Glutamatergic neuron (in vitro differentiated cells): ENCODE data around the gene CACFD1. TPM values are rescaled to one million over a fixed set of nuclear protein-coding genes. Genes with fewer than 3 reads are reported as not detected.

Source experiments
- DNase-seq: peaks from one replicate; pipeline ENCODE4 v3.0.0; 2022
- H3K27ac Mint-ChIP-seq: one replicate; pipeline ENCODE4 v1.8.0; 2020; ENCODE audit warnings: mild to moderate bottlenecking, mixed read lengths, inconsistent platforms; ENCODE audit not compliant: unreplicated experiment
- H3K27me3 Mint-ChIP-seq: one replicate; pipeline ENCODE4 v1.8.0; 2020; ENCODE audit warnings: mild to moderate bottlenecking, moderate library complexity, mixed read lengths, inconsistent platforms; ENCODE audit not compliant: unreplicated experiment
- H3K36me3 Mint-ChIP-seq: one replicate; pipeline ENCODE4 v1.8.0; 2020; ENCODE audit warnings: mild to moderate bottlenecking, mixed read lengths, inconsistent platforms; ENCODE audit not compliant: unreplicated experiment
- H3K4me1 Mint-ChIP-seq: one replicate; pipeline ENCODE4 v1.8.0; 2020; ENCODE audit warnings: mild to moderate bottlenecking, low read depth, mixed read lengths, inconsistent platforms; ENCODE audit not compliant: unreplicated experiment
- H3K4me3 Mint-ChIP-seq: one replicate; pipeline ENCODE4 v1.8.0; 2020; ENCODE audit warnings: mild to moderate bottlenecking, mixed read lengths, inconsistent platforms; ENCODE audit not compliant: unreplicated experiment
- H3K9me3 Mint-ChIP-seq: one replicate; pipeline ENCODE4 v1.8.0; 2020; ENCODE audit warnings: mild to moderate bottlenecking, moderate library complexity, mixed read lengths, inconsistent platforms; ENCODE audit not compliant: unreplicated experiment
- CTCF ChIP-seq: fragments of 200-600 bp; sonication (generic); IDR thresholded peaks from one replicate; pipeline ENCODE4 v1.5.0; 2021; ENCODE audit not compliant: partially characterized antibody, unreplicated experiment
- long read RNA-seq: library from polyadenylated mRNA; unstranded; transcript quantifications from one replicate; pipeline ENCODE4 v2.0.0, GENCODE V29; 2020; ENCODE audit not compliant: unreplicated experiment
- total RNA-seq: library from RNA; stranded (reverse); fragmentation: NEBNext Ultra II Directional; extraction: Animal tissue kit (Norgen Biotek cat#: 25700); gene quantifications from one replicate; pipeline ENCODE4 v1.2.1, GENCODE V29; 2021; ENCODE audit not compliant: unreplicated experiment

CACFD1 gene
- 45.4 TPM for total RNA-seq
- long read RNA-seq, transcript CACFD1-201 (4 exons, 2,688 nt), result minor isoform, 6 of 24 reads
- long read RNA-seq, transcript CACFD1-202 (5 exons, 2,794 nt), result major isoform, 12 of 24 reads
- long read RNA-seq, partial matches to known transcripts, result 1 of 24 reads
- long read RNA-seq, other reads (novel, unspliced or antisense), result 4 of 24 reads

- peaks cover 13% of the 10 kb centered on the region for H3K9me3 Mint-ChIP-seq
- H3K27me3 Mint-ChIP-seq, result peaks cover 11% of the 10 kb centered on the region
- peaks cover 24% of the 10 kb centered on the region for H3K4me1 Mint-ChIP-seq
- peak within 1 kb of the TSS; percentile 93 for H3K27ac Mint-ChIP-seq
- no peak for TF ChIP-seq CTCF
- H3K4me3 Mint-ChIP-seq, result peak within 1 kb of the TSS; percentile 92
- no peaks in the 10 kb centered on the region for H3K36me3 Mint-ChIP-seq
- DNase-seq, result peak; percentile 99
Measured at GRCh38 chr9:133459476-133460404, at the start of gene CACFD1. TSS of gene CACFD1 (plus strand) at chr9:133459978. CDS start at chr9:133460067, 89 bp downstream.

GRCh38 chr9:133415170-133415569, 44.6 kb upstream of the CACFD1 start:
- peaks cover 2% of the 10 kb centered on the region for H3K9me3 Mint-ChIP-seq
- H3K4me1 Mint-ChIP-seq, result peaks cover 8% of the 10 kb centered on the region
- peaks cover 4% of the 10 kb centered on the region for H3K36me3 Mint-ChIP-seq
- DNase-seq, result no peak
- H3K27ac Mint-ChIP-seq, result no peak overlapping the region
- H3K4me3 Mint-ChIP-seq, result no peak overlapping the region
- H3K27me3 Mint-ChIP-seq, result peaks cover 6% of the 10 kb centered on the region
- no peak for TF ChIP-seq CTCF

GRCh38 chr9:133417541-133418461, 42.0 kb upstream of the CACFD1 start, which contains the start of gene REXO4:
TSS of gene REXO4 (minus strand) at chr9:133418010. CDS start at chr9:133417844, 166 bp downstream.
- DNase-seq, result peak; percentile 93
- TF ChIP-seq CTCF, result no peak
- Mint-ChIP-seq H3K27ac (peak within 1 kb of the TSS; percentile 87), H3K36me3 (no peaks in the 10 kb centered on the region), H3K4me3 (peak within 1 kb of the TSS; percentile 98), H3K4me1 (peaks cover 8% of the 10 kb centered on the region), H3K9me3 (peaks cover 4% of the 10 kb centered on the region), H3K27me3 (peaks cover 6% of the 10 kb centered on the region)

- peak overlapping the region; percentile 98 for H3K4me3 Mint-ChIP-seq
- peaks cover 4% of the 10 kb centered on the region for H3K9me3 Mint-ChIP-seq
- H3K4me1 Mint-ChIP-seq, result peaks cover 8% of the 10 kb centered on the region
- no peak for TF ChIP-seq CTCF
- H3K27ac Mint-ChIP-seq, result peak overlapping the region; percentile 87
- H3K36me3 Mint-ChIP-seq, result no peaks in the 10 kb centered on the region
- no peak for DNase-seq
- H3K27me3 Mint-ChIP-seq, result peaks cover 6% of the 10 kb centered on the region
Measured at GRCh38 chr9:133419005-133419404, 40.8 kb upstream of the CACFD1 start.
